ENCODE data around the gene CDX1. TPM values are rescaled to one million over a fixed set of nuclear protein-coding genes. Genes with fewer than 3 reads are reported as not detected.
A peak's percentile ranks its signal among the peaks of the same experiment; 100 is the strongest.

CDX1 gene
- total RNA-seq, 1 donor: 0.18 TPM

GRCh38 chr5:150181027-150181426 is 14.4 kb downstream of the CDX1 start:
- no peak overlapping the region for H3K4me3 ChIP-seq (ENCODE audit: low read depth, low read length)
- TF ChIP-seq CTCF (IDR thresholded peaks at IDR 0.05; ENCODE audit: insufficient read depth, low read length): no peak
- peak; percentile 50 for DNase-seq (ENCODE audit: low read depth)

DNA sequence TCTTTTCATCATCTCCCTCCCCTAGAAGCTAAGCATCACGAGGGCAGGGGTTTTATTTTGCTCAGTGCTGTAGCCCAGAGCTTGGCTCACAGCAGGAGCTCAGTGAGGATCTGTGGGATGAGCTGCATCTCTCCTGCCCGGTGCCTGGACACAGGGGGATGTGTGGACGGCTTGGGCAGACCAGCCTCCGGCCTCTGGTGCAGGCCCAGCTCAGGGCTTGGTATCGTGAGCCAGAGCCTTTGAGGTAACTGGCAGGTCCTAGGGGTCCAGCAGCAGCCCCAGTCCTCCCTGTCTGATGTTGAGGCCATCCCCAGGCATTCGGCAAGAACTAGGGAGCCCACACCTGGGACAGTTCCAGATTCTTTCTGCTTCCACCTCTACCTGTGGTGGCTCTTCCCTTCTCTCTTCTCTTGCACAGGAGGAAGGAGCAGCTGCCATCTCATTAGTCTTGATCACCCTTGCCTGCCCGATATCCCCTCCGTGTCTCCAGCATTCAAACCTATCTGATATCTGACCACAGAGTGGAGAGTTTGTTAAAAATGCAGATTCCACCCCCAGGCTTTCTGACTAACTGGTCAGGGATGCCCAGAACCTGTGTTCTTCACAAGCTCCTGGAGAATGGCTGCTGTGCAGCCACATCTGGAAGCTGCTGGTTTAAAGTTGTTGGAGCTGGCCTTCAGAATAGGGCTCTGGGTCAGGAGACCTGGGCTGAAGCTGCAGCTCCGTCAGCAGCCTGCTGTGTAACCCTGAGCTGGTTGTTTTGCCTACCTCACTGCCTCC is 15.4 kb downstream of the CDX1 start:
- DNase-seq (ENCODE audit: low read depth): no peak
- no peak overlapping the region for H3K4me3 ChIP-seq (ENCODE audit: low read depth, low read length)
- no peak for TF ChIP-seq CTCF (IDR thresholded peaks at IDR 0.05; ENCODE audit: insufficient read depth, low read length)

- no peak for DNase-seq (ENCODE audit: low read depth)
- H3K4me3 ChIP-seq (ENCODE audit: low read depth, low read length): no peak overlapping the region
- no peak for TF ChIP-seq CTCF (IDR thresholded peaks at IDR 0.05; ENCODE audit: insufficient read depth, low read length)
Measured at GRCh38 chr5:150182774-150183173, 16.2 kb downstream of the CDX1 start.

DNA sequence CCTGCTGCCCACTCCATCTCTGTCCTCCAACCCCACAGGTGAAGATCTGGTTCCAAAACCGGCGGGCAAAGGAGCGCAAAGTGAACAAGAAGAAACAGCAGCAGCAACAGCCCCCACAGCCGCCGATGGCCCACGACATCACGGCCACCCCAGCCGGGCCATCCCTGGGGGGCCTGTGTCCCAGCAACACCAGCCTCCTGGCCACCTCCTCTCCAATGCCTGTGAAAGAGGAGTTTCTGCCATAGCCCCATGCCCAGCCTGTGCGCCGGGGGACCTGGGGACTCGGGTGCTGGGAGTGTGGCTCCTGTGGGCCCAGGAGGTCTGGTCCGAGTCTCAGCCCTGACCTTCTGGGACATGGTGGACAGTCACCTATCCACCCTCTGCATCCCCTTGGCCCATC is 16.9 kb downstream of the CDX1 start:
- no peak for DNase-seq (ENCODE audit: low read depth)
- H3K4me3 ChIP-seq (ENCODE audit: low read depth, low read length): no peak overlapping the region
- no peak for TF ChIP-seq CTCF (IDR thresholded peaks at IDR 0.05; ENCODE audit: insufficient read depth, low read length)

- DNase-seq (ENCODE audit: low read depth): no peak
- no peak for TF ChIP-seq CTCF (IDR thresholded peaks at IDR 0.05; ENCODE audit: insufficient read depth, low read length)
- H3K4me3 ChIP-seq (ENCODE audit: low read depth, low read length): no peak overlapping the region
Measured at GRCh38 chr5:150184006-150184405, 17.4 kb downstream of the CDX1 start.

GRCh38 chr5:150184990-150185912 is 18.7 kb downstream of the CDX1 start:
- H3K4me3 ChIP-seq (ENCODE audit: low read depth, low read length): no peak overlapping the region
- DNase-seq (ENCODE audit: low read depth): no peak
- no peak for TF ChIP-seq CTCF (IDR thresholded peaks at IDR 0.05; ENCODE audit: insufficient read depth, low read length)
